ENCODE data around the gene KRT12. TPM values are rescaled to one million over a fixed set of nuclear protein-coding genes. Genes with fewer than 3 reads are reported as not detected.

KRT12 gene
- total and polyA plus RNA-seq, 2 donors from 2014 or later = not detected

GRCh38 chr17:40850293-40850972 lies 16.6 kb downstream of the KRT12 start:
- no peak for TF ChIP-seq CTCF (IDR thresholded peaks at IDR 0.05; ENCODE audit: borderline replicate concordance, extremely low read depth, insufficient read depth)
- FAIRE-seq = no peak
- H3K27ac ChIP-seq (ENCODE audit: low read depth in 2 of 2, low read length in 2 of 2) = no peak overlapping the region
- H3K4me3 ChIP-seq (ENCODE audit: low read length in 3 of 3) = no peak overlapping the region
- H3K9me3 ChIP-seq (ENCODE audit: control insufficient read depth in 2 of 3, insufficient read depth in 1 of 3, low read length in 3 of 3) = no peaks in the 10 kb centered on the region
- no peak overlapping the region for H3K9ac ChIP-seq (ENCODE audit: low read length in 3 of 3)
- no peak for DNase-seq
- no peaks in the 10 kb centered on the region for H3K27me3 ChIP-seq (ENCODE audit: control insufficient read depth, insufficient read depth, low read length)
- H3K4me1 ChIP-seq (ENCODE audit: control insufficient read depth in 2 of 3, insufficient read depth in 2 of 3, low read depth in 1 of 3, low read length in 3 of 3) = no peaks in the 10 kb centered on the region
- H3K36me3 ChIP-seq (ENCODE audit: control insufficient read depth in 2 of 3, insufficient read depth in 3 of 3, low read length in 3 of 3) = no peaks in the 10 kb centered on the region
- intact Hi-C loops (cut with DNase I) = no loop called here

DNA sequence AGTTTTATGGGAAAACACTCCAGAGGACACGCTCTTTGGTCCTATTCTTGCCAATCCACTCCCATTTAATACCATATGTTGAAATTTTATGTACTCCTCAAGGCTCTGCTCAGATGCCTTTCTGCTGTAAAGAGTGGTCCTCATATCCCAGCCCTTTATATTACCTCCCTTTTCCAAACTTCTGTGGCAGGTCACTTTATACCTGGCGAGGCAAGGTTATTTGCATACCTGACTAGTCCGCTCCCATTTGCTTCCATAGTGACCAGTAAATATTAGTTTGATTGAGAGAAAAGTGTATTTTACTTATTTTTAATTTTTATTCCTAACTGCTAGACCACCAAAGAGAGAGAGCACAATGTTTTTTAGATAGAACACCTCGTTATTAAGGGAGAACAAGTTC lies 17.3 kb downstream of the KRT12 start:
- DNase-seq (no peak), FAIRE-seq (no peak)
- Histone ChIP-seq H3K9ac (ENCODE audit: low read length in 3 of 3) (no peak overlapping the region), H3K4me1 (ENCODE audit: control insufficient read depth in 2 of 3, insufficient read depth in 2 of 3, low read depth in 1 of 3, low read length in 3 of 3) (no peaks in the 10 kb centered on the region), H3K9me3 (ENCODE audit: control insufficient read depth in 2 of 3, insufficient read depth in 1 of 3, low read length in 3 of 3) (no peaks in the 10 kb centered on the region), H3K36me3 (ENCODE audit: control insufficient read depth in 2 of 3, insufficient read depth in 3 of 3, low read length in 3 of 3) (no peaks in the 10 kb centered on the region), H3K4me3 (ENCODE audit: low read length in 3 of 3) (no peak overlapping the region), H3K27ac (ENCODE audit: low read depth in 2 of 2, low read length in 2 of 2) (no peak overlapping the region), H3K27me3 (ENCODE audit: control insufficient read depth, insufficient read depth, low read length) (no peaks in the 10 kb centered on the region)
- intact Hi-C loops (cut with DNase I) = no loop called here
- TF ChIP-seq CTCF (IDR thresholded peaks at IDR 0.05; ENCODE audit: borderline replicate concordance, extremely low read depth, insufficient read depth) = no peak

DNA sequence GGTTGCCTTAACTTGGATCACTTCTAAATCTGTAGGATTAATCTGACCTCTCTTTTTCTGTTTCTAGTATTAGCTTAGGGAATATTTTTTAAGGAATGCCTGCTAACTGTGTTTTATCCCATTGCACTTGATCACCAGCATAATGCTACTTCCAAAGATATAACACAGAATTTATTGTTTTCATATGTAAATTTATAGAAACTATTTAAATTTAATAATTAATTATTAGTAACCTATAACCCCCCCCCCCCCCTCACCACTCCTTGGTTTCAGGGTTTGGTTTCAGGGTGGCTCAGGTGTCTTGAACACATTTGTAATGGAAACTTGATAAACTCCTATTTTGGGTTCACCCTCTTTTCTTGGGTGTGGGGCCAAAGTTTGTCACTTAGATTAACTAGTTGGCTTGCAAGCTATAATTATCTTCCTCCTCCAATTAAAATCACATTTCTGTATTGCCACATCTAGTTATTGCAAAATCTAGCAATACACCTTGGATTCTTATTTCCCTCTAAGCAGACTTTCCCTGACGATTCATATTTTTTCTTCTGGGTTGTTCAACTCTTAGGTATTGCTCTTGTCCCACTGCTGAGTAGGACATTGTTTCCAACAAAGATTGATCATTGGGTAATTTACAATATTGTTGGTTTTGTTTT lies 18.3 kb downstream of the KRT12 start:
- Histone ChIP-seq H3K4me1 (ENCODE audit: control insufficient read depth in 2 of 3, insufficient read depth in 2 of 3, low read depth in 1 of 3, low read length in 3 of 3) (no peaks in the 10 kb centered on the region), H3K36me3 (ENCODE audit: control insufficient read depth in 2 of 3, insufficient read depth in 3 of 3, low read length in 3 of 3) (no peaks in the 10 kb centered on the region), H3K27me3 (ENCODE audit: control insufficient read depth, insufficient read depth, low read length) (no peaks in the 10 kb centered on the region), H3K27ac (ENCODE audit: low read depth in 2 of 2, low read length in 2 of 2) (no peak overlapping the region), H3K9ac (ENCODE audit: low read length in 3 of 3) (no peak overlapping the region), H3K4me3 (ENCODE audit: low read length in 3 of 3) (no peak overlapping the region), H3K9me3 (ENCODE audit: control insufficient read depth in 2 of 3, insufficient read depth in 1 of 3, low read length in 3 of 3) (no peaks in the 10 kb centered on the region)
- DNase-seq (no peak), FAIRE-seq (no peak)
- intact Hi-C loops (cut with DNase I) = no loop called here
- no peak for TF ChIP-seq CTCF (IDR thresholded peaks at IDR 0.05; ENCODE audit: borderline replicate concordance, extremely low read depth, insufficient read depth)
